Measurements from ENCODE around the gene XPNPEP1.

Gene XPNPEP1

GRCh38 chr10:109967739-109968088, 44.4 kb upstream of the XPNPEP1 start:
- POLR2A ChIA-PET = interaction anchor here (0.5 to 1.5 kb wide), 2 partner anchors 10 to 40 kb away, joined by 3 to 6 read pairs; partner anchors contain the start of gene ADD3
- no peak overlapping the region for H3K4me3 ChIP-seq (ENCODE audit: low read depth, low read length)
- CTCF ChIA-PET = interaction anchor here (0.6 to 11.4 kb wide), 5 partner anchors 8 to 170 kb away, joined by 3 to 85 read pairs (median 8); no protein-coding TSS in a partner anchor

GRCh38 chr10:109966961-109967738, 43.8 kb upstream of the XPNPEP1 start:
- TF ChIP-seq CTCF (IDR thresholded peaks at IDR 0.05; ENCODE audit: insufficient read depth, low read length, missing control alignments) = no peak
- no peak for DNase-seq (ENCODE audit: low read depth, low spot score)
- POLR2A ChIA-PET = interaction anchor here (0.5 to 1.5 kb wide), 2 partner anchors 11 to 40 kb away, joined by 3 to 6 read pairs; partner anchors contain the start of gene ADD3
- CTCF ChIA-PET = interaction anchor here (0.9 to 11.4 kb wide), 3 partner anchors 8 to 12 kb away, joined by 3 to 85 read pairs (median 11); no protein-coding TSS in a partner anchor
- peak overlapping the region; percentile 7; the same call in 1 of the 2 replicates for H3K4me3 ChIP-seq (ENCODE audit: low read depth, low read length)

More at GRCh38 chr10:109967739-109968088, 44.4 kb upstream of the XPNPEP1 start:
- no peak for DNase-seq (ENCODE audit: low read depth, low spot score)
- TF ChIP-seq CTCF (IDR thresholded peaks at IDR 0.05; ENCODE audit: insufficient read depth, low read length, missing control alignments) = no peak

GRCh38 chr10:109964318-109964717, 41.0 kb upstream of the XPNPEP1 start:
- CTCF ChIA-PET = interaction anchor here (0.9 to 11.4 kb wide), 4 partner anchors 9 to 80 kb away, joined by 3 to 85 read pairs (median 6); no protein-coding TSS in a partner anchor
- DNase-seq (ENCODE audit: low read depth, low spot score) = no peak
- TF ChIP-seq CTCF (IDR thresholded peaks at IDR 0.05; ENCODE audit: insufficient read depth, low read length, missing control alignments) = no peak
- H3K4me3 ChIP-seq (ENCODE audit: low read depth, low read length) = no peak overlapping the region
- POLR2A ChIA-PET = no interaction called here

GRCh38 chr10:109963439-109963838, 40.1 kb upstream of the XPNPEP1 start:
- no peak for TF ChIP-seq CTCF (IDR thresholded peaks at IDR 0.05; ENCODE audit: insufficient read depth, low read length, missing control alignments)
- no peak overlapping the region for H3K4me3 ChIP-seq (ENCODE audit: low read depth, low read length)
- peak; percentile 38 for DNase-seq (ENCODE audit: low read depth, low spot score)
- CTCF ChIA-PET = interaction anchor here (11.4 kb wide), 1 partner anchor 15 kb away, joined by 85 read pairs; no protein-coding TSS in a partner anchor
- POLR2A ChIA-PET = no interaction called here

- no peak for TF ChIP-seq CTCF (IDR thresholded peaks at IDR 0.05; ENCODE audit: insufficient read depth, low read length, missing control alignments)
- ChIA-PET POLR2A (no interaction called here), CTCF (interaction anchor here (0.8 to 11.4 kb wide), 4 partner anchors 9 to 17 kb away, joined by 3 to 85 read pairs (median 4); no protein-coding TSS in a partner anchor)
- H3K4me3 ChIP-seq (ENCODE audit: low read depth, low read length) = no peak overlapping the region
- no peak for DNase-seq (ENCODE audit: low read depth, low spot score)
Measured at GRCh38 chr10:109962247-109962646, 38.9 kb upstream of the XPNPEP1 start.

All from AG04449 (cell line).